A549 (cell line): Measurements from ENCODE around the gene PBRM1. TPM values are rescaled to one million over a fixed set of nuclear protein-coding genes. Genes with fewer than 3 reads are reported as not detected.

ENCODE experiments used
- ATAC-seq, 2 experiments: fragments of 200-7000 bp in 1 of 2; fragments of >200 bp in 1 of 2; cut with Nextera tagmentation in 1 of 2; cut with Tn5 transposase in 1 of 2; 3 replicates each; pipeline versions ENCODE4 v1.8.0 to v1.9.1; 2018 to 2020; ENCODE audit warnings: mild to moderate bottlenecking in 1 of 2, moderate library complexity in 1 of 2
- CTCF ChIA-PET: fragments of 300-600 bp; sonication (Branson Sonifier 250); formaldehyde crosslinking; extraction: SDS; loops from one replicate; lab custom pipeline; 2021; ENCODE audit warnings: antibody characterized with exemption, inconsistent platforms; lab: Yijun Ruan, JAX
- POLR2A ChIA-PET: fragments of 350-600 bp; formaldehyde crosslinking; extraction: SDS; loops from one replicate; lab custom pipeline; 2021; ENCODE audit warnings: antibody characterized with exemption, inconsistent platforms; lab: Yijun Ruan, JAX
- DNase-seq, 2 experiments: peaks; one replicate each; pipeline versions ENCODE4 v3.0.0 to v3.0.0-alpha.2; 2011 to 2016; ENCODE audit warnings: low read depth in 1 of 2, low spot score in 1 of 2
- FAIRE-seq: peaks from 2 replicates; lab custom pipeline; 2011; peaks lifted over from hg19 to GRCh38; lab: Jason Lieb, UNC
- H3K27ac ChIP-seq, 2 experiments: fragments of >200 bp; sonication (Bioruptor Twin); formaldehyde crosslinking; 3 replicates each; pipeline ENCODE4 v1.5.1; 2016 to 2017
- H3K4me1 ChIP-seq: fragments of >200 bp; sonication (Bioruptor Twin); formaldehyde crosslinking; 3 replicates; pipeline ENCODE4 v1.6.1; 2016
- H3K4me2 ChIP-seq: fragments of >200 bp; sonication (Bioruptor Twin); formaldehyde crosslinking; 3 replicates; pipeline ENCODE4 v1.6.1; 2016
- H3K4me3 ChIP-seq: fragments of >200 bp; sonication (Bioruptor Twin); formaldehyde crosslinking; 3 replicates; pipeline ENCODE4 v1.5.1; 2016
- H3K9me3 ChIP-seq: fragments of >200 bp; sonication (Bioruptor Twin); formaldehyde crosslinking; 3 replicates; pipeline ENCODE4 v1.6.1; 2016
- ATOH8 ChIP-seq: fragments of 250-450 bp; sonication (Bioruptor Pico); IDR thresholded peaks from 2 replicates; pipeline ENCODE4 v1.5.0; 2020; ENCODE audit warnings: low read depth, mild to moderate bottlenecking, moderate library complexity
- BHLHE40 ChIP-seq: IDR thresholded peaks from 2 replicates; pipeline ENCODE4 v1.6.1; 2012; ENCODE audit warnings: low read depth, low read length, inconsistent platforms
- CBX2 ChIP-seq: fragments of 200-600 bp; sonication (generic); IDR thresholded peaks from 2 replicates; pipeline ENCODE4 v1.6.1; 2016; ENCODE audit warnings: low read depth, mild to moderate bottlenecking, borderline replicate concordance
- EHF ChIP-seq: fragments of 250-450 bp; sonication (Bioruptor Pico); IDR thresholded peaks from 2 replicates; pipeline ENCODE4 v1.5.0; 2020; ENCODE audit warnings: mild to moderate bottlenecking
- ESRRA ChIP-seq: fragments of 150-350 bp; IDR thresholded peaks from 2 replicates; pipeline ENCODE4 v1.6.1; 2014; ENCODE audit warnings: mild to moderate bottlenecking, low read length, borderline replicate concordance
- FOSL2 ChIP-seq, 2 experiments: fragments of 450-650 bp in 1 of 2; fragments of >200 bp in 1 of 2; sonication (Bioruptor Twin) in 1 of 2; formaldehyde crosslinking; IDR thresholded peaks; 2 replicates each; pipeline versions ENCODE4 v1.5.0 to v1.6.1; 2016 to 2020; ENCODE audit warnings: mild to moderate bottlenecking in 1 of 2, moderate library complexity in 1 of 2
- HOXA7 ChIP-seq: fragments of 250-450 bp; sonication (Bioruptor Pico); IDR thresholded peaks from 2 replicates; pipeline ENCODE4 v1.5.0; 2020; ENCODE audit warnings: mild to moderate bottlenecking, moderate library complexity
- HOXB5 ChIP-seq: fragments of 250-450 bp; sonication (Bioruptor Pico); IDR thresholded peaks from 2 replicates; pipeline ENCODE4 v1.5.0; 2020; ENCODE audit warnings: mild to moderate bottlenecking, moderate library complexity
- MAZ ChIP-seq: fragments of 150-350 bp; IDR thresholded peaks from 2 replicates; pipeline ENCODE4 v1.6.1; 2014; ENCODE audit warnings: antibody characterized with exemption, low read depth, low read length, borderline replicate concordance
- NPAS2 ChIP-seq: fragments of 250-450 bp; sonication (Bioruptor Pico); IDR thresholded peaks from 2 replicates; pipeline ENCODE4 v1.8.0; 2022; ENCODE audit warnings: mild to moderate bottlenecking, moderate library complexity, borderline replicate concordance
- NR3C1 ChIP-seq: fragments of >200 bp; sonication (Bioruptor Twin); formaldehyde crosslinking; IDR thresholded peaks from 3 replicates; pipeline ENCODE4 v1.6.1; 2017
- PHF8 ChIP-seq: fragments of 200-600 bp; sonication (generic); IDR thresholded peaks from 2 replicates; pipeline ENCODE4 v1.6.1; 2016; ENCODE audit warnings: low read depth, mild to moderate bottlenecking, antibody characterized with exemption, moderate library complexity, borderline replicate concordance
- POLR2A ChIP-seq: IDR thresholded peaks from 2 replicates; pipeline ENCODE4 v1.6.1; 2012; ENCODE audit warnings: mild to moderate bottlenecking, low read length
- TFCP2L1 ChIP-seq: fragments of 250-450 bp; sonication (Bioruptor Pico); IDR thresholded peaks from 2 replicates; pipeline ENCODE4 v1.5.0; 2021; ENCODE audit warnings: mild to moderate bottlenecking
- TP53 ChIP-seq: fragments of 250-450 bp; sonication (Bioruptor Pico); IDR thresholded peaks from 2 replicates; pipeline ENCODE4 v1.5.0; 2021; ENCODE audit warnings: mild to moderate bottlenecking, moderate library complexity
- ZC3H11A ChIP-seq: fragments of 450-650 bp; IDR thresholded peaks from 2 replicates; pipeline ENCODE4 v1.6.1; 2014; ENCODE audit warnings: antibody characterized with exemption, mild to moderate bottlenecking
- ZSCAN20 ChIP-seq: fragments of 250-450 bp; sonication (Bioruptor Pico); IDR thresholded peaks from 2 replicates; pipeline ENCODE4 v1.8.0; 2022; ENCODE audit warnings: mild to moderate bottlenecking, moderate library complexity
- WGBS: methylation state at CpG from one replicate; pipeline ENCODE4 v1.1.6; 2017; ENCODE audit errors: missing lambda C conversion rate; 5-methylcytosine and 5-hydroxymethylcytosine counted together
- polyA plus RNA-seq, 4 experiments: library from polyadenylated mRNA; depleted of rRNA in 3 of 4; stranded (reverse); fragments of >200 nt; fragmentation: RNase III in 1 of 4; extraction: RNeasy Plus Mini Kit Qiagen cat#74134 plus additional on column Dnase treatment in 1 of 4; gene quantifications; 2 replicates in 3 of 4; 3 replicates in 1 of 4; pipeline ENCODE4 v1.2.3, GENCODE V29; 2011 to 2017
- TF ChIP-seq, protein P1 (sequence below): fragments of >200 bp; sonication (Bioruptor Twin); formaldehyde crosslinking; IDR thresholded peaks from 3 replicates; pipeline ENCODE4 v1.5.1; 2016
- TF ChIP-seq, protein P2 (sequence below): IDR thresholded peaks from 2 replicates; pipeline ENCODE4 v1.6.1; 2012
- TF ChIP-seq, protein P3 (sequence below): IDR thresholded peaks from 2 replicates; pipeline ENCODE4 v1.6.1; 2012

The PBRM1 gene
- polyA plus RNA-seq, 2 of the 4 experiments (the other 2 are of a cell fraction): 15.0 to 21.6 TPM

DNA sequence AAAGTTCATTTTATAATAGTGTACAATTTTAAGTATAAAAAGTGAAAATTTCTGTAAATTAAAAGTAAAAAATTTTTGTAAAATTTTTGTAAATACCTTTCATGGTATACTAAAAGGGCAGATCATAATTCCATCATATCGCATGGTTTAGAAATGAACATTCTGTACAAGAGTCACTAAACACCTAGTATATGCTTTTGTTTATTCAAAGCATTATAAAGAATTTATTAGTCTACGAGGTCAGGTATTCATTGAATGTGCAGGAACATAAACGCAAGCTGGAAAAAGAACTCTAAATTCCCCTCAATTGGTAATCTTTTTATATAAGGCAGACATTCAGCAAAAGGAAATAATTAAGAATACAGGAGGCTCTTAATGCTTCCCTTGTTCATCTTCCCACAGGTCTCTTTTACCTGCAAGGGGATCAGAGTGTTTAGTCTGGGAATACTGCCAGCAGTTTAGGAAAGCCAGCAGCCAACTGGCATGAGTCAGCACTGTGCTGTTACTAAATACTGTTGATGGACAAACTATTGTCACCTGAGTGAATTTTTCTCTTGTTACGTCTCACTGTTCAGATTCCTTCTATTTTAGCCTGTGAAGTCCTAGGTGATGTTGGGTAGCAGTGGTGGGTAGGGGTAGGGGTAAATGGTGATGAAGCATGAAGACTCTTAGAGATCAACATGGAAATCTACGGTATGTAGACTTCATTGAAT is 79.2 kb downstream of the PBRM1 start (continued):
- TF ChIP-seq, protein P1, sequence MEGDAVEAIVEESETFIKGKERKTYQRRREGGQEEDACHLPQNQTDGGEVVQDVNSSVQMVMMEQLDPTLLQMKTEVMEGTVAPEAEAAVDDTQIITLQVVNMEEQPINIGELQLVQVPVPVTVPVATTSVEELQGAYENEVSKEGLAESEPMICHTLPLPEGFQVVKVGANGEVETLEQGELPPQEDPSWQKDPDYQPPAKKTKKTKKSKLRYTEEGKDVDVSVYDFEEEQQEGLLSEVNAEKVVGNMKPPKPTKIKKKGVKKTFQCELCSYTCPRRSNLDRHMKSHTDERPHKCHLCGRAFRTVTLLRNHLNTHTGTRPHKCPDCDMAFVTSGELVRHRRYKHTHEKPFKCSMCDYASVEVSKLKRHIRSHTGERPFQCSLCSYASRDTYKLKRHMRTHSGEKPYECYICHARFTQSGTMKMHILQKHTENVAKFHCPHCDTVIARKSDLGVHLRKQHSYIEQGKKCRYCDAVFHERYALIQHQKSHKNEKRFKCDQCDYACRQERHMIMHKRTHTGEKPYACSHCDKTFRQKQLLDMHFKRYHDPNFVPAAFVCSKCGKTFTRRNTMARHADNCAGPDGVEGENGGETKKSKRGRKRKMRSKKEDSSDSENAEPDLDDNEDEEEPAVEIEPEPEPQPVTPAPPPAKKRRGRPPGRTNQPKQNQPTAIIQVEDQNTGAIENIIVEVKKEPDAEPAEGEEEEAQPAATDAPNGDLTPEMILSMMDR: no peak
- TF ChIP-seq EHF (CRISPR knock-in tag) (no peak), TFCP2L1 (CRISPR knock-in tag) (no peak), ATOH8 (CRISPR knock-in tag) (no peak), PHF8 (no peak), CBX2 (no peak), ZC3H11A (no peak), BHLHE40 (no peak), NPAS2 (CRISPR knock-in tag) (no peak), POLR2A (no peak), FOSL2 (IDR thresholded peaks at IDR 0.05) (no peak), FOSL2 (CRISPR knock-in tag; IDR thresholded peaks at IDR 0.05) (peak; percentile 52; the same call in 1 of the 2 replicates)
- TF ChIP-seq, protein P2, sequence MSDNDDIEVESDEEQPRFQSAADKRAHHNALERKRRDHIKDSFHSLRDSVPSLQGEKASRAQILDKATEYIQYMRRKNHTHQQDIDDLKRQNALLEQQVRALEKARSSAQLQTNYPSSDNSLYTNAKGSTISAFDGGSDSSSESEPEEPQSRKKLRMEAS: no peak
- TF ChIP-seq, all 56 proteins: peak for 4

DNA sequence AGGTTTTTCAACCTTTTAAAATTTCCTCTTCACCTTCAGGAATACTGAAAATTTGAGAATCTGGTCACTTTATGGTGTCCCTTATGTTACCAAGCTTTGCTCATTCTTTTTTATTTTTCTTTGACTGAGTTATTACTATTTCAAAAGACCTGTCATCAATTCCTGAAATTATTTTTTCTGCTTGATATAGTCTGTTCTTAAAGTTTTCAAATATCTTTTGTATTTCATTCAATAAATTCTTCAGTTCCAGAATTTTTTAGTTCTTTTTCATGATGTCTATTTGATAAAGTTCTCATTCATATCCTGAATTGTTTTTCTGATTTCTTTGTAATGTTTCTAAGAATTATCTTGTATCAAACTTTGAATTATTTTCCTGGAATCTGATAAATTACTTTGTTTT is 85.5 kb downstream of the PBRM1 start:
- POLR2A ChIA-PET: no interaction called here
- ATAC-seq (no peak), DNase-seq (no peak)
- CTCF ChIA-PET: interaction anchor here (0.7 kb wide), 1 partner anchor 90 kb away, joined by 4 read pairs; no protein-coding TSS in a partner anchor
- H3K4me3 ChIP-seq: no peak overlapping the region
- TF ChIP-seq ESRRA: no peak
- TF ChIP-seq ZSCAN20: no peak
- TF ChIP-seq, all 56 proteins: peak for 0
- H3K4me2 ChIP-seq: no peak overlapping the region
- no peak for FAIRE-seq
- no peaks in the 10 kb centered on the region for H3K4me1 ChIP-seq
- no peak overlapping the region for H3K27ac ChIP-seq
- H3K9me3 ChIP-seq: peaks cover 9% of the 10 kb centered on the region; the same call in 2 of the 3 replicates

GRCh38 chr3:52596658-52597265 is 89.0 kb downstream of the PBRM1 start:
- 97% methylated on average over 4 of the region's 4 CpGs for WGBS
- Histone ChIP-seq H3K4me3 (no peak overlapping the region), H3K9me3 (peaks cover 9% of the 10 kb centered on the region; the same call in 2 of the 3 replicates), H3K27ac (no peak overlapping the region), H3K4me2 (no peak overlapping the region), H3K4me1 (no peaks in the 10 kb centered on the region)
- DNase-seq: no peak
- CTCF ChIA-PET: interaction anchor here (0.9 kb wide), 1 partner anchor 124 kb away, joined by 3 read pairs; no protein-coding TSS in a partner anchor
- ATAC-seq: no peak
- FAIRE-seq: no peak
- TF ChIP-seq HOXA7 (CRISPR knock-in tag): no peak
- TF ChIP-seq TP53 (CRISPR knock-in tag): no peak
- TF ChIP-seq NR3C1: no peak
- TF ChIP-seq, protein P3, sequence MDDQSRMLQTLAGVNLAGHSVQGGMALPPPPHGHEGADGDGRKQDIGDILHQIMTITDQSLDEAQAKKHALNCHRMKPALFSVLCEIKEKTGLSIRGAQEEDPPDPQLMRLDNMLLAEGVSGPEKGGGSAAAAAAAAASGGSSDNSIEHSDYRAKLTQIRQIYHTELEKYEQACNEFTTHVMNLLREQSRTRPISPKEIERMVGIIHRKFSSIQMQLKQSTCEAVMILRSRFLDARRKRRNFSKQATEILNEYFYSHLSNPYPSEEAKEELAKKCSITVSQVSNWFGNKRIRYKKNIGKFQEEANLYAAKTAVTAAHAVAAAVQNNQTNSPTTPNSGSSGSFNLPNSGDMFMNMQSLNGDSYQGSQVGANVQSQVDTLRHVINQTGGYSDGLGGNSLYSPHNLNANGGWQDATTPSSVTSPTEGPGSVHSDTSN: no peak
- TF ChIP-seq MAZ: no peak
- TF ChIP-seq NPAS2 (CRISPR knock-in tag): no peak
- no peak for TF ChIP-seq HOXB5 (CRISPR knock-in tag)
- TF ChIP-seq, all 56 proteins: peak for 0
- POLR2A ChIA-PET: no interaction called here
